CD14-positive monocyte (primary cell): ENCODE results near the gene BTBD6. TPM values are rescaled to one million over a fixed set of nuclear protein-coding genes. Genes with fewer than 3 reads are reported as not detected.

Source experiments
- DNase-seq, 3 donors: peaks; one replicate each; pipeline ENCODE4 v3.0.0-alpha.2; 2011 to 2022
- H2AFZ ChIP-seq: 2 replicates; pipeline ENCODE4 v1.6.0; 2012; ENCODE audit warnings: mild to moderate bottlenecking, low read depth, low read length, inconsistent platforms; ENCODE audit not compliant: insufficient read depth, poor library complexity, severe bottlenecking
- H3K27ac ChIP-seq, 2 donors: 1 replicate in 1 of 2; 2 replicates in 1 of 2; pipeline ENCODE4 v1.5.1; 2012 to 2013; ENCODE audit warnings: low read length in 2 of 2, control low read depth in 1 of 2, inconsistent platforms in 1 of 2, low read depth in 1 of 2, mild to moderate bottlenecking in 1 of 2
- H3K27me3 ChIP-seq, 2 donors: one replicate each; pipeline versions ENCODE4 v1.6.0 to v1.6.1; 2011 to 2013; ENCODE audit warnings: low read length in 2 of 2; ENCODE audit not compliant: control insufficient read depth in 2 of 2, insufficient read depth in 2 of 2
- H3K36me3 ChIP-seq, 2 donors: replicated peaks in 1 of 2; 1 replicate in 1 of 2; 2 replicates in 1 of 2; pipeline versions ENCODE4 v1.5.1 to v1.6.1; 2012 to 2013; ENCODE audit warnings: low read length in 2 of 2, control low read depth in 1 of 2, inconsistent platforms in 1 of 2, mild to moderate bottlenecking in 1 of 2; ENCODE audit not compliant: insufficient read depth in 2 of 2, control insufficient read depth in 1 of 2
- H3K4me1 ChIP-seq, 2 donors: 1 replicate in 1 of 2; 2 replicates in 1 of 2; pipeline versions ENCODE4 v1.5.1 to v1.6.1; 2012 to 2013; ENCODE audit warnings: low read length in 2 of 2, control low read depth in 1 of 2, inconsistent platforms in 1 of 2, mild to moderate bottlenecking in 1 of 2, moderate library complexity in 1 of 2; ENCODE audit not compliant: insufficient read depth in 2 of 2, control insufficient read depth in 1 of 2
- H3K4me2 ChIP-seq: replicated peaks from 2 replicates; pipeline ENCODE3; 2012; ENCODE audit warnings: low read length, moderate library complexity, mild to moderate bottlenecking; ENCODE audit not compliant: poor library complexity, severe bottlenecking; ENCODE audit errors: extremely low read depth
- H3K4me3 ChIP-seq, 3 experiments: fragments of 200-600 bp in 1 of 3; sonication (generic) in 1 of 3; replicated peaks in 1 of 3; 1 replicate in 2 of 3; 2 replicates in 1 of 3; pipeline ENCODE4 v1.5.1; 2011 to 2013; ENCODE audit warnings: low read length in 3 of 3, mild to moderate bottlenecking in 3 of 3, control low read depth in 2 of 3, low read depth in 2 of 3, inconsistent platforms in 1 of 3, moderate library complexity in 1 of 3
- H3K79me2 ChIP-seq: 2 replicates; pipeline ENCODE4 v1.6.0; 2012; ENCODE audit warnings: mild to moderate bottlenecking, control low read depth, inconsistent platforms, low read length, moderate library complexity; ENCODE audit not compliant: insufficient read depth
- H3K9ac ChIP-seq: 2 replicates; pipeline ENCODE4 v1.6.0; 2017; ENCODE audit warnings: low read length, mild to moderate bottlenecking; ENCODE audit not compliant: insufficient read depth, poor library complexity, severe bottlenecking
- H3K9me3 ChIP-seq, 2 donors: replicated peaks in 1 of 2; 1 replicate in 1 of 2; 2 replicates in 1 of 2; pipeline versions ENCODE4 v1.5.1 to v1.6.1; 2012 to 2013; ENCODE audit warnings: low read length in 2 of 2, control low read depth in 1 of 2; ENCODE audit not compliant: control insufficient read depth in 1 of 2, insufficient read depth in 1 of 2
- H4K20me1 ChIP-seq: 2 replicates; pipeline ENCODE4 v1.6.0; 2012; ENCODE audit warnings: mild to moderate bottlenecking, low read length, control low read depth, moderate library complexity; ENCODE audit not compliant: insufficient read depth
- H3K27ac Mint-ChIP-seq, 7 donors: one replicate each; pipeline ENCODE4 v1.8.0; 2020; ENCODE audit warnings: mild to moderate bottlenecking in 7 of 7, mixed read lengths in 7 of 7, moderate library complexity in 6 of 7, inconsistent platforms in 2 of 7
- H3K27me3 Mint-ChIP-seq, 3 donors: one replicate each; pipeline ENCODE4 v1.8.0; 2021 to 2022; ENCODE audit warnings: low read depth in 3 of 3, mild to moderate bottlenecking in 3 of 3, mixed read lengths in 3 of 3, moderate library complexity in 3 of 3, inconsistent platforms in 1 of 3
- H3K36me3 Mint-ChIP-seq, 2 donors: one replicate each; pipeline ENCODE4 v1.8.0; 2020; ENCODE audit warnings: mixed read lengths in 2 of 2, inconsistent platforms in 1 of 2, mild to moderate bottlenecking in 1 of 2
- H3K4me1 Mint-ChIP-seq: one replicate; pipeline ENCODE4 v1.8.0; 2020; ENCODE audit warnings: mild to moderate bottlenecking, mixed read lengths
- H3K4me3 Mint-ChIP-seq, 2 donors: one replicate each; pipeline ENCODE4 v1.8.0; 2020; ENCODE audit warnings: mild to moderate bottlenecking in 2 of 2, mixed read lengths in 2 of 2, moderate library complexity in 1 of 2
- H3K9me3 Mint-ChIP-seq, 7 donors: one replicate each; pipeline ENCODE4 v1.8.0; 2020 to 2022; ENCODE audit warnings: mixed read lengths in 7 of 7, mild to moderate bottlenecking in 6 of 7, moderate library complexity in 6 of 7, inconsistent platforms in 2 of 7
- CTCF ChIP-seq: fragments of 200-600 bp; IDR thresholded peaks from one replicate; pipeline ENCODE4 v1.8.0; 2022; ENCODE audit warnings: antibody characterized with exemption, mild to moderate bottlenecking
- WGBS: methylation state at CpG from one replicate; pipeline ENCODE4 v1.1.5; 2013; ENCODE audit warnings: missing lambda C conversion rate; ENCODE audit not compliant: insufficient coverage; 5-methylcytosine and 5-hydroxymethylcytosine counted together
- intact Hi-C, 2 donors: fragments of 100-400 bp; cut with micrococcal nuclease; formaldehyde crosslinking; loops; one replicate each; pipeline versions ENCODE4 v1.15.0 to v1.15.1; 2023
- polyA plus RNA-seq, 3 donors: library from polyadenylated mRNA; depleted of rRNA in 1 of 3; unstranded in 2 of 3; stranded (reverse) in 1 of 3; fragments of 300-500 nt in 2 of 3; fragments of >200 nt in 1 of 3; fragmentation: Illumina TruSeq in 2 of 3; gene quantifications; 1 replicate in 2 of 3; 2 replicates in 1 of 3; pipeline ENCODE4 v1.2.3, GENCODE V29; 2012 to 2021

BTBD6 gene
- polyA plus RNA-seq, 3 donors: 1.3 to 24.4 (median 6.3) TPM

- H3K4me2 ChIP-seq: no peak overlapping the region
- 94% methylated on average over 17 of the region's 18 CpGs for WGBS
- H3K27ac ChIP-seq: no peak overlapping the region
- intact Hi-C loops: no loop called here
- Mint-ChIP-seq H3K27ac (no peak overlapping the region), H3K4me3 (no peak overlapping the region), H3K36me3 (peaks cover 28 to 45% of the 10 kb centered on the region in 2 donors), H3K4me1 (peaks cover 17% of the 10 kb centered on the region), H3K9me3 (no peaks in the 10 kb centered on the region), H3K27me3 (no peaks in the 10 kb centered on the region)
- TF ChIP-seq CTCF: no peak
- H3K9ac ChIP-seq: no peak overlapping the region
- H3K4me3 ChIP-seq: no peak overlapping the region
- peaks cover 6 to 8% of the 10 kb centered on the region in 2 donors for H3K4me1 ChIP-seq
- no peaks in the 10 kb centered on the region for H3K9me3 ChIP-seq
- H2AFZ ChIP-seq: no peak overlapping the region
- H3K36me3 ChIP-seq: peaks cover 7 to 27% of the 10 kb centered on the region in 2 donors
- H3K79me2 ChIP-seq: peaks cover 54% of the 10 kb centered on the region
- H4K20me1 ChIP-seq: peaks cover 71% of the 10 kb centered on the region
- H3K27me3 ChIP-seq: no peaks in the 10 kb centered on the region
- DNase-seq: no peak
Measured at GRCh38 chr14:105279642-105280361, 31.5 kb downstream of the BTBD6 start.

GRCh38 chr14:105280525-105280924, 32.2 kb downstream of the BTBD6 start:
- 99% methylated on average over 12 of the region's 21 CpGs for WGBS
- Histone ChIP-seq H3K9me3 (no peaks in the 10 kb centered on the region), H3K4me3 (no peak overlapping the region), H3K9ac (no peak overlapping the region), H2AFZ (no peak overlapping the region), H3K27ac (no peak overlapping the region), H3K4me1 (peaks cover 6 to 8% of the 10 kb centered on the region in 2 donors), H3K4me2 (no peak overlapping the region), H3K36me3 (peaks cover 7 to 31% of the 10 kb centered on the region in 2 donors), H4K20me1 (peaks cover 71% of the 10 kb centered on the region), H3K27me3 (no peaks in the 10 kb centered on the region), H3K79me2 (peaks cover 49% of the 10 kb centered on the region)
- Mint-ChIP-seq H3K27ac (no peak overlapping the region), H3K27me3 (no peaks in the 10 kb centered on the region), H3K9me3 (no peaks in the 10 kb centered on the region), H3K36me3 (peaks cover 35 to 52% of the 10 kb centered on the region in 2 donors), H3K4me3 (no peak overlapping the region), H3K4me1 (peaks cover 23% of the 10 kb centered on the region)
- intact Hi-C loops: no loop called here
- no peak for DNase-seq
- no peak for TF ChIP-seq CTCF
